PC-3 (cell line): ENCODE data around the gene COL8A1. TPM values are rescaled to one million over a fixed set of nuclear protein-coding genes. Genes with fewer than 3 reads are reported as not detected.

Experiments used
- ATAC-seq: fragments of 200-7000 bp; cut with Tn5 transposase; 2 replicates; pipeline ENCODE4 v1.9.1; 2020; ENCODE audit warnings: mild to moderate bottlenecking, moderate library complexity
- BruUV-seq: library from RNA; stranded (reverse); fragments of 400-500 nt; replicated peaks from 2 replicates; lab custom pipeline; 2021; lab: Mats Ljungman, UMichigan
- CTCF ChIA-PET: fragments of 300-600 bp; sonication (Branson Sonifier 250); formaldehyde crosslinking; loops from one replicate; lab custom pipeline; 2022; ENCODE audit warnings: antibody characterized with exemption; lab: Charles Lee
- POLR2A ChIA-PET: fragments of 300-600 bp; sonication (Branson Sonifier 250); formaldehyde crosslinking; loops from one replicate; lab custom pipeline; 2022; ENCODE audit warnings: antibody characterized with exemption; ENCODE audit not compliant: unreplicated experiment; lab: Charles Lee
- DNase-seq: peaks from one replicate; pipeline ENCODE4 v3.0.0-alpha.2; 2015
- H2AFZ ChIP-seq: fragments of 300-600 bp; sonication (generic); 2 replicates; pipeline ENCODE4 v1.6.0; 2016; ENCODE audit warnings: antibody characterized with exemption, low read length
- H3F3A ChIP-seq: fragments of 300-600 bp; sonication (generic); one replicate; pipeline ENCODE4 v1.6.0; 2017; ENCODE audit warnings: antibody characterized with exemption, low read length, control low read depth, mild to moderate bottlenecking; ENCODE audit not compliant: unreplicated experiment
- H3K27ac ChIP-seq: fragments of 300-600 bp; sonication (generic); 2 replicates; pipeline ENCODE4 v1.5.1; 2016; ENCODE audit warnings: mild to moderate bottlenecking, low read length
- H3K27me3 ChIP-seq: fragments of 300-600 bp; sonication (generic); 2 replicates; pipeline ENCODE4 v1.6.1; 2016; ENCODE audit warnings: low read length, mixed read lengths
- H3K36me3 ChIP-seq: fragments of 300-600 bp; sonication (generic); 2 replicates; pipeline ENCODE4 v1.6.1; 2016; ENCODE audit warnings: low read depth, mixed run types, low read length, mixed read lengths
- H3K4me1 ChIP-seq: fragments of 300-600 bp; sonication (generic); 2 replicates; pipeline ENCODE4 v1.5.1; 2016; ENCODE audit warnings: low read length; ENCODE audit not compliant: insufficient read depth
- H3K4me2 ChIP-seq: fragments of 300-600 bp; sonication (generic); 2 replicates; pipeline ENCODE4 v1.6.0; 2016; ENCODE audit warnings: low read length
- H3K4me3 ChIP-seq: fragments of 300-600 bp; sonication (generic); 2 replicates; pipeline ENCODE4 v1.5.1; 2016; ENCODE audit warnings: mild to moderate bottlenecking, low read length, mixed read lengths
- H3K79me2 ChIP-seq: fragments of 300-600 bp; sonication (generic); 2 replicates; pipeline ENCODE4 v1.6.1; 2017; ENCODE audit warnings: low read length, mixed read lengths
- H3K9ac ChIP-seq: fragments of 300-600 bp; sonication (generic); 2 replicates; pipeline ENCODE4 v1.6.0; 2016; ENCODE audit warnings: mild to moderate bottlenecking, low read length
- H3K9me2 ChIP-seq: fragments of 300-600 bp; sonication (generic); replicated peaks from 2 replicates; pipeline ENCODE4 v1.6.1; 2016; ENCODE audit warnings: mixed run types, low read length, mixed read lengths
- H3K9me3 ChIP-seq: fragments of 300-600 bp; sonication (generic); 2 replicates; pipeline ENCODE4 v1.6.1; 2016; ENCODE audit warnings: low read length, mixed read lengths
- H4K20me1 ChIP-seq: fragments of 300-600 bp; sonication (generic); 2 replicates; pipeline ENCODE4 v1.6.1; 2016; ENCODE audit warnings: low read length, mixed read lengths
- EZH2 ChIP-seq: fragments of 300-600 bp; sonication (generic); IDR thresholded peaks from one replicate; pipeline ENCODE4 v1.6.1; 2017; ENCODE audit warnings: antibody characterized with exemption, mild to moderate bottlenecking, low read length; ENCODE audit not compliant: unreplicated experiment
- EZH2phosphoT487 ChIP-seq: fragments of 300-600 bp; sonication (generic); IDR thresholded peaks from 2 replicates; pipeline ENCODE4 v1.6.1; 2018; ENCODE audit warnings: mild to moderate bottlenecking, antibody characterized with exemption, low read length, borderline replicate concordance
- intact Hi-C: fragments of 100-400 bp; cut with micrococcal nuclease; formaldehyde crosslinking; loops from 2 replicates; pipeline ENCODE4 v1.9.0; 2023
- total RNA-seq: library from RNA; depleted of rRNA; stranded (reverse); fragments of >200 nt; gene quantifications from 2 replicates; pipeline ENCODE4 v1.2.3, GENCODE V29; 2014
- TF ChIP-seq, protein P1 (sequence below): fragments of 300-600 bp; sonication (generic); conservative IDR thresholded peaks from 2 replicates; pipeline ENCODE4 v1.5.1; 2017; ENCODE audit warnings: antibody characterized with exemption, low read depth, mild to moderate bottlenecking, low read length

The COL8A1 gene
- total RNA-seq, 1 experiment from 2014 or later: 2.4 TPM

DNA sequence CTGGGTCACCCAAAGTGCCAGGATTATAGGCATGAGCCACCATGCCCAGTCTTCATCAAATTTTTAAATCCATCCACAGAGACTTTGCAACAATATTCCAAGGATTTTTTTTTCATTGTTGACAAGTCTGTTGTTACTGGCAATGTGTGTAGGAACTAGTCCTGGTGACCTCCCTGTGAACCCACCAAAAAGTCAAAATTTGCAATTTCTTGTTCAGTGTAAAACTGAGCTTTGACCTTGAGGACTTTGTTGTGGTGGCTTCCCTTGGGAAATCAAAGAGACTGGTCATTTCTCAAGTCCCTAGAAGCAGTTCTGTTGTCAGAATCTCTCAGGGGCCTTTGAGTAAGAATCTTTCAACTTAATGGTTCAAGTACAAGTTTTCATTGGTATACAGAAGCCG lies 36.9 kb upstream of the COL8A1 start:
- DNase-seq (no peak), ATAC-seq (no peak)
- Histone ChIP-seq H3K27me3 (no peaks in the 10 kb centered on the region), H3K9me3 (no peaks in the 10 kb centered on the region), H3K79me2 (no peaks in the 10 kb centered on the region), H3K27ac (no peak overlapping the region), H3K36me3 (no peaks in the 10 kb centered on the region), H3F3A (no peaks in the 10 kb centered on the region), H3K9me2 (no peaks in the 10 kb centered on the region), H3K9ac (no peak overlapping the region), H2AFZ (no peak overlapping the region), H4K20me1 (no peaks in the 10 kb centered on the region), H3K4me1 (no peaks in the 10 kb centered on the region), H3K4me3 (no peak overlapping the region), H3K4me2 (no peak overlapping the region)
- CTCF ChIA-PET: no interaction called here
- intact Hi-C loops: no loop called here
- POLR2A ChIA-PET: no interaction called here
- no TSS peak for BruUV-seq
- no peak for TF ChIP-seq EZH2phosphoT487
- TF ChIP-seq, protein P1, sequence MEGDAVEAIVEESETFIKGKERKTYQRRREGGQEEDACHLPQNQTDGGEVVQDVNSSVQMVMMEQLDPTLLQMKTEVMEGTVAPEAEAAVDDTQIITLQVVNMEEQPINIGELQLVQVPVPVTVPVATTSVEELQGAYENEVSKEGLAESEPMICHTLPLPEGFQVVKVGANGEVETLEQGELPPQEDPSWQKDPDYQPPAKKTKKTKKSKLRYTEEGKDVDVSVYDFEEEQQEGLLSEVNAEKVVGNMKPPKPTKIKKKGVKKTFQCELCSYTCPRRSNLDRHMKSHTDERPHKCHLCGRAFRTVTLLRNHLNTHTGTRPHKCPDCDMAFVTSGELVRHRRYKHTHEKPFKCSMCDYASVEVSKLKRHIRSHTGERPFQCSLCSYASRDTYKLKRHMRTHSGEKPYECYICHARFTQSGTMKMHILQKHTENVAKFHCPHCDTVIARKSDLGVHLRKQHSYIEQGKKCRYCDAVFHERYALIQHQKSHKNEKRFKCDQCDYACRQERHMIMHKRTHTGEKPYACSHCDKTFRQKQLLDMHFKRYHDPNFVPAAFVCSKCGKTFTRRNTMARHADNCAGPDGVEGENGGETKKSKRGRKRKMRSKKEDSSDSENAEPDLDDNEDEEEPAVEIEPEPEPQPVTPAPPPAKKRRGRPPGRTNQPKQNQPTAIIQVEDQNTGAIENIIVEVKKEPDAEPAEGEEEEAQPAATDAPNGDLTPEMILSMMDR: no peak

DNA sequence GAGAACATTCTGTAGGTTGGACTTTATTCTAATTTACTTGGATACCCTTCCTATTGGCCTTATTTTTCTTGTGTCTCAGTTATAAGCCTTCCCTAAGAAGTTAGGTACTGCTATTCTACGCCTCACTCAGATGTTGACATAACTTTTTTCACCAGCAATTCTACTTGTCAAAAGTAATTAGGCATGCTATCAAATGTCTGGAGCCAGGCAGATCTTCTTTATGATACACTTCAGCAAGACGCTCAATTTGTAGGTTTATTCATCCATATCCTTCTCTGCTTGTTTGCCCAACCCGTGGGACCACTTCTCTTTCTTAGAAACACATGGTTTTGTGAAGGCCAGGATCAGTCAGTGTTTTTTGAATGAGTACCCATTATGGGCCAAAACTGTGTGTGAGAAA lies 36.2 kb upstream of the COL8A1 start:
- Histone ChIP-seq H3K9me3 (no peaks in the 10 kb centered on the region), H2AFZ (no peak overlapping the region), H3K79me2 (no peaks in the 10 kb centered on the region), H3K36me3 (no peaks in the 10 kb centered on the region), H3K9ac (no peak overlapping the region), H3F3A (no peaks in the 10 kb centered on the region), H3K4me1 (no peaks in the 10 kb centered on the region), H3K4me2 (no peak overlapping the region), H3K27me3 (no peaks in the 10 kb centered on the region), H3K4me3 (no peak overlapping the region), H4K20me1 (no peaks in the 10 kb centered on the region), H3K9me2 (no peaks in the 10 kb centered on the region), H3K27ac (no peak overlapping the region)
- intact Hi-C loops: no loop called here
- ChIA-PET CTCF (no interaction called here), POLR2A (interaction anchor here (0.6 kb wide), 1 partner anchor 8 kb away, joined by 7 read pairs; no protein-coding TSS in a partner anchor)
- TF ChIP-seq EZH2 (no peak), EZH2phosphoT487 (no peak)
- TF ChIP-seq, protein P1: no peak
- DNase-seq (no peak), ATAC-seq (no peak)
- BruUV-seq: no TSS peak

DNA sequence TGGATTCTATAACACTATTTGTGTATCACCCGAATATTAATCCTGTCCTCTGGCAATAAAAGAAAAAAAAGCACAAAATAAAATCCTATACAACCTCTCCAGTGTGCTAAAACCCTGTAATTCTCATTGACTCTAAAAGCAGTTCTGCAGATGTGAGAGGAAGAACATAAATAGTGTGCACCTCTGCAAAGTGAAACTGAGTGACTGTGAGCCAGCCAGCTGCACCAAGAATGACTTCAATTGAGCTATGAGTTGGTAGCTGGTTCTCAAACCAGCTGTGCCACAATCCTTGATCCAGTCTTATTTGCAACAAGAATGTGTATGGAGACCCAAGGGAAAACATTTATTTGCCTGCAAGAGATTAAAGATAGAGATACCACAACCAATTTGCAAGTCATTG lies 31.2 kb upstream of the COL8A1 start:
- no peaks in the 10 kb centered on the region for H3K27me3 ChIP-seq
- no peak for ATAC-seq

More for the DNA sequence above, 31.2 kb upstream of the COL8A1 start:
- ChIA-PET CTCF (no interaction called here), POLR2A (no interaction called here)
- Histone ChIP-seq H3K9ac (no peak overlapping the region), H4K20me1 (no peaks in the 10 kb centered on the region), H3K4me2 (no peak overlapping the region), H3K9me2 (0 out of 2 replicates have a peak, but pooled peaks cover 3% of the 10 kb centered on the region), H3K79me2 (no peaks in the 10 kb centered on the region), H3K27ac (no peak overlapping the region), H2AFZ (no peak overlapping the region), H3F3A (no peaks in the 10 kb centered on the region), H3K4me1 (no peaks in the 10 kb centered on the region), H3K4me3 (no peak overlapping the region), H3K36me3 (no peaks in the 10 kb centered on the region), H3K9me3 (no peaks in the 10 kb centered on the region)
- TF ChIP-seq EZH2phosphoT487 (no peak), EZH2 (no peak)
- TF ChIP-seq, protein P1: no peak
- DNase-seq: no peak
- BruUV-seq: no TSS peak
- intact Hi-C loops: no loop called here
